Measurements from ENCODE around the gene CLCNKB. TPM values are rescaled to one million over a fixed set of nuclear protein-coding genes. Genes with fewer than 3 reads are reported as not detected.
A peak's percentile ranks its signal among the peaks of the same experiment; 100 is the strongest.

The CLCNKB gene
- total and polyA plus RNA-seq, 2 of the 13 experiments (the other 11 are each of a cell fraction or from before 2014, with no cell fraction given) = 0.04 TPM; not detected in 1

DNA sequence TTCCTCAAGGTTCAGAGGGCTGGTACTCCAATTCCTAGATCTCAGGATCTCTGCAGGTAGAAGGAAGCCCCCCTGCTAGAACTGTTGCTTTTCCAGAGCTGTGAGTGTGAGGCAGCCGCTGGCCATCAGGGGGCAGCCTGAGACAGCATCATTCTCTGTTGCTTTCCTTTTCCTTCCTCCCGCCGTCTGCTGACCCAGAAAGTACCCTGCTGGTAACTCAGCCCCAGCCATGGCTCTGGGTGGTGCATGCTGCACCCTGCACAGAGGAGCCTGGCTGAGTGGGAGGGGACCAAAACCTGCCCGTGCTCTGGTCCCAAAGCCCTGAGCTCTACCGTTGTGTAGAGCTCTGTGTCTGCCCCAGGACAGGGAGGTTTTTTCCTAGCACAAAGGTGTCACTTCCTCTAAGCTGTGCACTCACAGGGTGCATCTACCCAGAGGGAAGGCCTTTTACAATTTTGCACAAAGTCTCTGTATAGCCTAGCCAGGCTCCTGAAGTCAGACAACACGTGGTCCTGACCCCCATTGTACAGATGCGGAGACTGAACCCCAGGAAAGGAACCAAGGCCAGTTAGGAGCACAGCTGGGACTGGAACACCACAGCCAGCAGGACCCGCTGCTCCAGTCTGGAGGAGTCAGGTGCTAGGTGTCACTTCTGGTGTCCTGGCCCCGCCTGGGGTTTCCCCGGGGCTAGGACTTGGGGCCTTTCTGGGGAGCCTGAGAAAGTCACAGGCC is 35.5 kb downstream of the CLCNKB start (continued):
- no peak for TF ChIP-seq ZBTB40 (IDR thresholded peaks at IDR 0.05)
- 0 out of 2 replicates have a peak, but pooled peaks have one; percentile 24 for TF ChIP-seq ZBTB40 (CRISPR knock-in tag; IDR thresholded peaks at IDR 0.05)
- TF ChIP-seq ZNF382 (CRISPR knock-in tag; IDR thresholded peaks at IDR 0.05; ENCODE audit: borderline replicate concordance) = no peak
- TF ChIP-seq HNRNPH1 (optimal IDR thresholded peaks at IDR 0.05; ENCODE audit: low read depth, low read length) = no peak
- TF ChIP-seq TCF7 (IDR thresholded peaks at IDR 0.05; ENCODE audit: low read depth) = no peak
- TF ChIP-seq SMAD9 (CRISPR knock-in tag; IDR thresholded peaks at IDR 0.05) = no peak
- TF ChIP-seq NCOA5 (CRISPR knock-in tag; IDR thresholded peaks at IDR 0.05) = no peak
- no peak for TF ChIP-seq ARID2 (CRISPR knock-in tag; IDR thresholded peaks at IDR 0.05; ENCODE audit: borderline replicate concordance)
- TF ChIP-seq NPAS2 (CRISPR knock-in tag; IDR thresholded peaks at IDR 0.05; ENCODE audit: borderline replicate concordance) = no peak
- no peak for TF ChIP-seq NFYC (CRISPR knock-in tag; IDR thresholded peaks at IDR 0.05)
- TF ChIP-seq YEATS2 (CRISPR knock-in tag; IDR thresholded peaks at IDR 0.05; ENCODE audit: borderline replicate concordance) = no peak; the same call in 1 of the 2 replicates
- TF ChIP-seq FOSL2 (CRISPR knock-in tag; IDR thresholded peaks at IDR 0.05) = peak; percentile 34
- no peak for TF ChIP-seq ZNF816 (CRISPR knock-in tag; IDR thresholded peaks at IDR 0.05; ENCODE audit: borderline replicate concordance)
- peak; percentile 41; the same call in 1 of the 2 replicates for TF ChIP-seq HIVEP1 (CRISPR knock-in tag; IDR thresholded peaks at IDR 0.05)
- TF ChIP-seq, protein P1, sequence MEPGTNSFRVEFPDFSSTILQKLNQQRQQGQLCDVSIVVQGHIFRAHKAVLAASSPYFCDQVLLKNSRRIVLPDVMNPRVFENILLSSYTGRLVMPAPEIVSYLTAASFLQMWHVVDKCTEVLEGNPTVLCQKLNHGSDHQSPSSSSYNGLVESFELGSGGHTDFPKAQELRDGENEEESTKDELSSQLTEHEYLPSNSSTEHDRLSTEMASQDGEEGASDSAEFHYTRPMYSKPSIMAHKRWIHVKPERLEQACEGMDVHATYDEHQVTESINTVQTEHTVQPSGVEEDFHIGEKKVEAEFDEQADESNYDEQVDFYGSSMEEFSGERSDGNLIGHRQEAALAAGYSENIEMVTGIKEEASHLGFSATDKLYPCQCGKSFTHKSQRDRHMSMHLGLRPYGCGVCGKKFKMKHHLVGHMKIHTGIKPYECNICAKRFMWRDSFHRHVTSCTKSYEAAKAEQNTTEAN (CRISPR knock-in tag; conservative IDR thresholded peaks at IDR 0.05) = no peak
- TF ChIP-seq PITX1 (CRISPR knock-in tag; IDR thresholded peaks at IDR 0.05) = no peak
- no peak for TF ChIP-seq ZNF570 (CRISPR knock-in tag; IDR thresholded peaks at IDR 0.05; ENCODE audit: borderline replicate concordance)
- TF ChIP-seq BRCA1 (CRISPR knock-in tag; IDR thresholded peaks at IDR 0.05) = no peak
- TF ChIP-seq REXO4 (CRISPR knock-in tag; IDR thresholded peaks at IDR 0.05; ENCODE audit: borderline replicate concordance) = no peak
- TF ChIP-seq ZNF484 (CRISPR knock-in tag; IDR thresholded peaks at IDR 0.05; ENCODE audit: borderline replicate concordance, low read depth) = no peak
- no peak for TF ChIP-seq SOX6 (IDR thresholded peaks at IDR 0.05)
- no peak for TF ChIP-seq SOX6 (CRISPR knock-in tag; IDR thresholded peaks at IDR 0.05)

Data from HepG2 (cell line).